Tibial nerve (tissue), 4 donors: ENCODE data around the gene DIP2C.

Source experiments
- EP300 ChIP-seq, 2 donors: sonication (generic); formaldehyde crosslinking; IDR thresholded peaks; one replicate each; pipeline ENCODE4 v1.6.1; 2017; ENCODE audit warnings: antibody characterized with exemption in 2 of 2, mild to moderate bottlenecking in 1 of 2
- POLR2A ChIP-seq, 2 donors: fragments of 450-650 bp; IDR thresholded peaks; one replicate each; pipeline ENCODE4 v1.6.1; 2017; ENCODE audit warnings: antibody characterized with exemption in 2 of 2, mild to moderate bottlenecking in 2 of 2, moderate library complexity in 2 of 2
- TF ChIP-seq, protein P1 (sequence below), 5 experiments: fragments of 200-600 bp in 3 of 5; fragments of 450-650 bp in 2 of 5; sonication (generic) in 3 of 5; IDR thresholded peaks; one replicate each; pipeline ENCODE4 v1.5.1; 2016 to 2019; ENCODE audit warnings: antibody characterized with exemption in 5 of 5, mild to moderate bottlenecking in 3 of 5, moderate library complexity in 2 of 5

- TF ChIP-seq POLR2A (IDR thresholded peaks at IDR 0.05) = no peak
- TF ChIP-seq, protein P1, sequence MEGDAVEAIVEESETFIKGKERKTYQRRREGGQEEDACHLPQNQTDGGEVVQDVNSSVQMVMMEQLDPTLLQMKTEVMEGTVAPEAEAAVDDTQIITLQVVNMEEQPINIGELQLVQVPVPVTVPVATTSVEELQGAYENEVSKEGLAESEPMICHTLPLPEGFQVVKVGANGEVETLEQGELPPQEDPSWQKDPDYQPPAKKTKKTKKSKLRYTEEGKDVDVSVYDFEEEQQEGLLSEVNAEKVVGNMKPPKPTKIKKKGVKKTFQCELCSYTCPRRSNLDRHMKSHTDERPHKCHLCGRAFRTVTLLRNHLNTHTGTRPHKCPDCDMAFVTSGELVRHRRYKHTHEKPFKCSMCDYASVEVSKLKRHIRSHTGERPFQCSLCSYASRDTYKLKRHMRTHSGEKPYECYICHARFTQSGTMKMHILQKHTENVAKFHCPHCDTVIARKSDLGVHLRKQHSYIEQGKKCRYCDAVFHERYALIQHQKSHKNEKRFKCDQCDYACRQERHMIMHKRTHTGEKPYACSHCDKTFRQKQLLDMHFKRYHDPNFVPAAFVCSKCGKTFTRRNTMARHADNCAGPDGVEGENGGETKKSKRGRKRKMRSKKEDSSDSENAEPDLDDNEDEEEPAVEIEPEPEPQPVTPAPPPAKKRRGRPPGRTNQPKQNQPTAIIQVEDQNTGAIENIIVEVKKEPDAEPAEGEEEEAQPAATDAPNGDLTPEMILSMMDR (IDR thresholded peaks at IDR 0.05) = no peak
- TF ChIP-seq EP300 (IDR thresholded peaks at IDR 0.05) = no peak
These were observed 219.5 kb downstream of the DIP2C start for GRCh38 chr10:469947-470338.
